Stimulated activated CD8-positive, alpha-beta memory T cell treated with anti-CD3 and anti-CD28 coated beads, Interleukin-12 subunit alpha, Interleukin-12 subunit beta, amount 100 ng/mL, for 1 hour (primary cell): Measurements from ENCODE around the gene FHL1.
"Not testable (repeated sequence)": the region's sequence is repeated elsewhere in the genome, so short reads cannot be mapped to it uniquely, and the experiment has no call there.

Source experiments
- DNase-seq: peaks from one replicate; pipeline ENCODE4 v3.0.0-alpha.2; 2020; ENCODE audit warnings: low read depth

FHL1 gene

GRCh38 chrX:136209016-136209738, 61.8 kb downstream of the FHL1 start:
- DNase-seq = no peak

- no peak for DNase-seq
Observed at GRCh38 chrX:136209751-136210150, 62.4 kb downstream of the FHL1 start.

GRCh38 chrX:136210243-136210642, 62.9 kb downstream of the FHL1 start:
- DNase-seq = no peak

GRCh38 chrX:136210806-136211205, 63.5 kb downstream of the FHL1 start:
- DNase-seq = no peak

- DNase-seq = no peak
Observed at GRCh38 chrX:136211766-136212556, 64.6 kb downstream of the FHL1 start.

- DNase-seq = no peak
Observed at GRCh38 chrX:136212557-136213111, 65.3 kb downstream of the FHL1 start.

GRCh38 chrX:136214551-136214950, 67.2 kb downstream of the FHL1 start:
- no peak for DNase-seq

GRCh38 chrX:136215559-136215958, 68.2 kb downstream of the FHL1 start:
- DNase-seq = no peak

GRCh38 chrX:136219893-136220292, 72.6 kb downstream of the FHL1 start:
- no peak for DNase-seq

- no peak for DNase-seq
Observed at GRCh38 chrX:136220540-136220939, 73.2 kb downstream of the FHL1 start.

GRCh38 chrX:136220951-136221350, 73.6 kb downstream of the FHL1 start:
- no peak for DNase-seq

- no peak for DNase-seq
Observed at GRCh38 chrX:136221851-136222513, 74.6 kb downstream of the FHL1 start.

GRCh38 chrX:136227074-136227473, 79.7 kb downstream of the FHL1 start:
- no peak for DNase-seq

GRCh38 chrX:136227948-136228838, 80.9 kb downstream of the FHL1 start:
- DNase-seq = no peak

GRCh38 chrX:136228839-136229207, 81.5 kb downstream of the FHL1 start:
- DNase-seq = no peak

- no peak for DNase-seq
Observed at GRCh38 chrX:136237074-136237473, 89.7 kb downstream of the FHL1 start.

GRCh38 chrX:136237849-136238248, 90.5 kb downstream of the FHL1 start:
- DNase-seq = not testable (repeated sequence)

GRCh38 chrX:136246201-136246600, 98.9 kb downstream of the FHL1 start:
- DNase-seq = no peak

GRCh38 chrX:136250191-136251040, 103.1 kb downstream of the FHL1 start:
- DNase-seq = peak; percentile 11
